GM23248 (cell line): ENCODE data around the gene ITGB6. TPM values are rescaled to one million over a fixed set of nuclear protein-coding genes. Genes with fewer than 3 reads are reported as not detected.

ENCODE experiments used
- DNase-seq: peaks from one replicate; pipeline ENCODE4 v3.0.0-alpha.2; 2015
- H2AFZ ChIP-seq: fragments of 200-600 bp; sonication (generic); 2 replicates; pipeline ENCODE4 v1.6.1; 2016; ENCODE audit warnings: antibody characterized with exemption
- H3F3A ChIP-seq: fragments of 200-600 bp; sonication (generic); 2 replicates; pipeline ENCODE4 v1.6.1; 2016; ENCODE audit warnings: mild to moderate bottlenecking, antibody characterized with exemption, mixed run types; ENCODE audit not compliant: insufficient read depth
- H3K27ac ChIP-seq: fragments of 200-600 bp; sonication (generic); 2 replicates; pipeline ENCODE4 v1.5.1; 2016; ENCODE audit warnings: mild to moderate bottlenecking
- H3K27me3 ChIP-seq: fragments of 200-600 bp; sonication (generic); replicated peaks from 2 replicates; pipeline ENCODE4 v1.6.1; 2016; ENCODE audit warnings: mild to moderate bottlenecking; ENCODE audit not compliant: insufficient read depth
- H3K36me3 ChIP-seq: fragments of 200-600 bp; sonication (generic); 2 replicates; pipeline ENCODE4 v1.6.1; 2016; ENCODE audit warnings: low read depth, mild to moderate bottlenecking
- H3K4me1 ChIP-seq: fragments of 200-600 bp; sonication (generic); 2 replicates; pipeline ENCODE4 v1.6.1; 2016; ENCODE audit warnings: mild to moderate bottlenecking; ENCODE audit not compliant: insufficient read depth
- H3K4me2 ChIP-seq: fragments of 200-600 bp; sonication (generic); one replicate; pipeline ENCODE4 v1.6.1; 2016; ENCODE audit warnings: mild to moderate bottlenecking; ENCODE audit not compliant: unreplicated experiment
- H3K4me3 ChIP-seq: fragments of 200-600 bp; sonication (generic); 2 replicates; pipeline ENCODE4 v1.5.1; 2016; ENCODE audit warnings: mild to moderate bottlenecking
- H3K79me2 ChIP-seq: fragments of 200-600 bp; sonication (generic); 2 replicates; pipeline ENCODE4 v1.6.1; 2016; ENCODE audit warnings: mild to moderate bottlenecking; ENCODE audit not compliant: insufficient read depth
- H3K9ac ChIP-seq: fragments of 200-600 bp; sonication (generic); 2 replicates; pipeline ENCODE4 v1.6.1; 2016; ENCODE audit warnings: mild to moderate bottlenecking
- H3K9me2 ChIP-seq: fragments of 200-600 bp; sonication (generic); 2 replicates; pipeline ENCODE4 v1.6.1; 2016; ENCODE audit warnings: mixed run types, mild to moderate bottlenecking, moderate library complexity; ENCODE audit not compliant: insufficient read depth
- H3K9me3 ChIP-seq: fragments of 200-600 bp; sonication (generic); one replicate; pipeline ENCODE4 v1.6.1; 2017; ENCODE audit warnings: low read depth
- H4K20me1 ChIP-seq: fragments of 200-600 bp; sonication (generic); 2 replicates; pipeline ENCODE4 v1.6.0; 2016; ENCODE audit not compliant: insufficient read depth
- EZH2 ChIP-seq: fragments of 200-600 bp; sonication (generic); IDR thresholded peaks from 2 replicates; pipeline ENCODE4 v1.6.1; 2018; ENCODE audit warnings: antibody characterized with exemption, mild to moderate bottlenecking; ENCODE audit not compliant: insufficient read depth, poor library complexity, severe bottlenecking
- EZH2phosphoT487 ChIP-seq: fragments of 200-600 bp; sonication (generic); IDR thresholded peaks from 2 replicates; pipeline ENCODE4 v1.6.1; 2018; ENCODE audit warnings: antibody characterized with exemption, moderate library complexity, mild to moderate bottlenecking, low read depth; ENCODE audit not compliant: insufficient read depth
- WGBS, 2 experiments: methylation state at CpG; one replicate each; pipeline ENCODE4 v1.1.6; 2015 to 2017; ENCODE audit warnings: low lambda C conversion rate in 2 of 2, low coverage in 1 of 2; ENCODE audit errors: missing lambda C conversion rate in 2 of 2; 5-methylcytosine and 5-hydroxymethylcytosine counted together
- in situ Hi-C: fragments of 300-500 bp; cut with MboI; formaldehyde crosslinking; loops from 2 replicates; pipeline ENCODE4 v1.15.0; 2020
- polyA plus RNA-seq: library from polyadenylated mRNA; unstranded; fragments of >200 nt; fragmentation: Nextera tagmentation; extraction: Ambion mirVana; gene quantifications from 2 replicates; pipeline ENCODE4 v1.2.1, GENCODE V29; 2016
- total RNA-seq: library from RNA; depleted of rRNA; stranded (reverse); fragments of >200 nt; shearing (Covaris generic); gene quantifications from 2 replicates; pipeline ENCODE4 v1.2.3, GENCODE V29; 2014

ITGB6 gene
- total and polyA plus RNA-seq, 2 experiments from 2014 or later: 0.05 TPM; not detected in 1

DNA sequence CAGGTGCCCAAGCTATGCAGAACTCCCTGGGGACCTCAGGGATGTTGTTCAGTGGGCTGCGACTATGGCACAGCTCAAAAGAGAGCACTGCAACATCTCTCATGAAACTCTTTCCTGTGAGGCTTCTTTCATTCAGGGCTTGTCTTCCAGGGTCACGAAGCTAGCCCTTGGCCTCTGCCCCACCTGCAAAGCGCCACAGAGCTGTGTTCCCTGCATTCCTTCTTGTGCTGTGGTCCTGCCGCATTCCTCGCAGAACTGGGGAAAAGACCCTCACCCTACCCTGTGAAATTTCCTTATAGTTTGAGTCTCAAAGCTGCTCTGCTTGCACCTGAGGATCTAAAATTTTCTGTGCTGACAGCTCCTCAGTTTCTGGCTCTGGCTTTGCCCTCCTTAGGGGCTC is 26.3 kb upstream of the ITGB6 start:
- DNase-seq: no peak
- in situ Hi-C loops: no loop called here
- no peaks in the 10 kb centered on the region for H4K20me1 ChIP-seq
- no peaks in the 10 kb centered on the region for H3K36me3 ChIP-seq
- no peaks in the 10 kb centered on the region for H3K9me3 ChIP-seq
- H3K4me1 ChIP-seq: peaks cover 83% of the 10 kb centered on the region
- WGBS, 2 experiments: 84 to 85% methylated on average over 5 of the region's 5 CpGs
- no peak overlapping the region for H3K27ac ChIP-seq
- H3K4me3 ChIP-seq: no peak overlapping the region
- no peaks in the 10 kb centered on the region for H3K9me2 ChIP-seq
- no peak overlapping the region for H2AFZ ChIP-seq
- no peaks in the 10 kb centered on the region for H3K79me2 ChIP-seq
- H3F3A ChIP-seq: peaks cover 68% of the 10 kb centered on the region
- H3K4me2 ChIP-seq: no peak overlapping the region
- no peaks in the 10 kb centered on the region for H3K27me3 ChIP-seq
- no peak overlapping the region for H3K9ac ChIP-seq
- TF ChIP-seq EZH2: no peak
- TF ChIP-seq EZH2phosphoT487: no peak

DNA sequence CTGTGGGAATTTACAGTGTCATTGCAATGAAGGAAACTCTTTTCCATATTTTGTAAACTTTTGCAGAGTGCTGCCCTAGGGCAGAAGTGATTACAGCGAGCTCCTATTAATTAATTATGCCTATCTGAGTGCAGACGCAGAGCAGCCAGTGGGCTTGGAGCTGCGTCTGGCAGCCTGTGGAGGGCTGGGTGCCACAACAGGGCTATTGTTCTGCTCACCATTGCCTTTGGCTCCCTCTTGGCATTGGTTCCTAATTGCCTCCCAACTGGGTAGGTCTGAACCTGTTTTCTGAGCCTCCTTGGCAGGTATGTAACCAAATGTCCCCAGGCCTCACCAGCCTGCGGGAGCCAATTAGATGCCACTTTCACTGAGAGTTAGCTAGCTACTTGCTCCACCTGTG is 25.6 kb upstream of the ITGB6 start:
- H2AFZ ChIP-seq: no peak overlapping the region
- no peaks in the 10 kb centered on the region for H3K9me2 ChIP-seq
- no peaks in the 10 kb centered on the region for H3K9me3 ChIP-seq
- no peak overlapping the region for H3K4me2 ChIP-seq
- in situ Hi-C loops: no loop called here
- no peak overlapping the region for H3K4me3 ChIP-seq
- no peak for DNase-seq
- no peaks in the 10 kb centered on the region for H4K20me1 ChIP-seq
- no peaks in the 10 kb centered on the region for H3K36me3 ChIP-seq
- no peak overlapping the region for H3K27ac ChIP-seq
- H3K27me3 ChIP-seq: no peaks in the 10 kb centered on the region
- H3K9ac ChIP-seq: no peak overlapping the region
- H3K4me1 ChIP-seq: peaks cover 87% of the 10 kb centered on the region
- 92 to 97% methylated on average over 4 of the region's 4 CpGs for WGBS, 2 experiments
- TF ChIP-seq EZH2phosphoT487 (no peak), EZH2 (no peak)
- H3F3A ChIP-seq: peaks cover 68% of the 10 kb centered on the region
- H3K79me2 ChIP-seq: no peaks in the 10 kb centered on the region

DNA sequence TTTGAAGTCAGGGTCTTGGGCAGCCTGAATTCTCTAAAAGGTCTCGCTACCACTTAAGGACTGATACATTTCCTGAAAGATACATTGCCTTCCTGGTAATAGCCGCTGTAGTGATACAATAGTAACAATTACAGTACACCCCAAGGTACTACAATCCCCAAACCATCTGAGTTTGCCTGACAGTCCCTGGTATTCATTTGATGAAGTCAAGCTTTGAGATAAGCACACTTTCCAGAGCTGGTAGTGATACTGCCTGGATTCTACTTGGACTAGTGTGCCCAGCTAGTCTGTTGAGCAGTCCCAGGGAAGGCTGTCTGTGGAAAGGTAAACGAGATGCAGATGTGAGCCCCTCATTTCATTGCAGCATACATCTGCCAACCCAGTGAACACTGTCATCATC is 24.4 kb upstream of the ITGB6 start:
- H3K9ac ChIP-seq: peak overlapping the region; percentile 43
- H3K4me1 ChIP-seq: peaks cover 75% of the 10 kb centered on the region
- 0 out of 2 replicates have a peak overlapping the region, but pooled peaks have one; percentile 2 for H2AFZ ChIP-seq
- no peaks in the 10 kb centered on the region for H3K27me3 ChIP-seq
- 88 to 89% methylated on average over 3 of the region's 3 CpGs for WGBS, 2 experiments
- H3K9me2 ChIP-seq: no peaks in the 10 kb centered on the region
- H3K9me3 ChIP-seq: no peaks in the 10 kb centered on the region
- no peak for TF ChIP-seq EZH2phosphoT487
- no peak for TF ChIP-seq EZH2
- no peaks in the 10 kb centered on the region for H4K20me1 ChIP-seq
- no peak overlapping the region for H3K4me3 ChIP-seq
- H3K4me2 ChIP-seq: peak overlapping the region; percentile 64
- no peaks in the 10 kb centered on the region for H3K79me2 ChIP-seq
- H3F3A ChIP-seq: peaks cover 58% of the 10 kb centered on the region
- in situ Hi-C loops: no loop called here
- H3K36me3 ChIP-seq: no peaks in the 10 kb centered on the region
- peak; percentile 30 for DNase-seq
- H3K27ac ChIP-seq: peak overlapping the region; percentile 85

DNA sequence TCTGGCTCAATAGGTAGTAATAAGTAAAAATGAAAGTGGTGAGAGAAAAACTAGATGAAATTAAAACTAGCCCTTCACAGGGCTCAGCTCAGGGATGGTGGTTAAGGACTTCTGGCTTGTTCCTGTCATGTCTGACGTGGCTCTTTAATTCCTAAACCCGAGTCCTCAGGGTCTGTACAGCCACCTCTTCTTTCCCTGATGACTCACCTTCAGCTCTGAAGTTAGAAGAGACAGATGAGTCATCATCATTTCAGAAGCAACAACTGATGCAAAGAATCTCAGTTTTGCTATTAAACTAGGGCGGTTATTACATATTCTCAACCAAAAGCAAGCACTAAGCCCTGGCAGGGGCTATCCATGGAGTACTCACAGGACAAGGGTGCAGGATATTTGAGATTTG is 24.0 kb upstream of the ITGB6 start:
- Histone ChIP-seq H3F3A (peaks cover 54% of the 10 kb centered on the region), H3K9ac (peak overlapping the region; percentile 58), H3K4me2 (peak overlapping the region; percentile 64), H3K27me3 (no peaks in the 10 kb centered on the region), H3K36me3 (no peaks in the 10 kb centered on the region), H3K4me3 (peak overlapping the region; percentile 33; the same call in 1 of the 2 replicates), H3K9me2 (no peaks in the 10 kb centered on the region), H3K4me1 (peaks cover 70% of the 10 kb centered on the region), H3K27ac (peak overlapping the region; percentile 85), H3K79me2 (no peaks in the 10 kb centered on the region), H2AFZ (0 out of 2 replicates have a peak overlapping the region, but pooled peaks have one; percentile 18), H3K9me3 (no peaks in the 10 kb centered on the region), H4K20me1 (no peaks in the 10 kb centered on the region)
- TF ChIP-seq EZH2phosphoT487 (no peak), EZH2 (no peak)
- peak; percentile 100 for DNase-seq
- in situ Hi-C loops: no loop called here
- 0 to 5% methylated on average over 3 of the region's 3 CpGs for WGBS, 2 experiments

DNA sequence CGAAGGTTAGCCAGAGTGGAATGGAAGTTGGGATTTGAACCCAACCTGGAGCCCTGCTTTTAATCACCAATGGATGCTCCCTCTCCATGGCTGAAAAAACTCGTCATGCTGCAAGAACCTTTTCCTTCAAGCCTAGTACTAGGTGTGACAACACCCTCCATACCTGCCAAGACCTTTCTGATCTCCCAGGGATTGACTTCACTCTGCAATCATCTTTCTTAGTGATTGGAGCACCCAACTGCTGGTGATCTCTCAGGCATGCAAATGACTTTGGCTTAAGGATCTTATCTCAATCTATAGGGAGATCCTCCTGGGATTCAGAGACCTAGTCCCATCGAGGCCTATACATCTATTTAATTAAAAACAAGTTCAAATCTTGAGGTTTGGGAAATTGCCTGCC is 23.5 kb upstream of the ITGB6 start:
- in situ Hi-C loops: no loop called here
- no peak for TF ChIP-seq EZH2
- TF ChIP-seq EZH2phosphoT487: no peak
- Histone ChIP-seq H3K4me1 (peaks cover 65% of the 10 kb centered on the region), H3K27ac (peak overlapping the region; percentile 85), H3K9me3 (no peaks in the 10 kb centered on the region), H3K9ac (peak overlapping the region; percentile 58), H3K79me2 (no peaks in the 10 kb centered on the region), H3K4me3 (peak overlapping the region; percentile 33; the same call in 1 of the 2 replicates), H4K20me1 (no peaks in the 10 kb centered on the region), H3K4me2 (peak overlapping the region; percentile 64), H3K36me3 (no peaks in the 10 kb centered on the region), H3K27me3 (no peaks in the 10 kb centered on the region), H3K9me2 (no peaks in the 10 kb centered on the region), H3F3A (peaks cover 50% of the 10 kb centered on the region), H2AFZ (0 out of 2 replicates have a peak overlapping the region, but pooled peaks have one; percentile 18)
- WGBS, 2 experiments: 65 to 67% methylated on average over 3 of the region's 3 CpGs
- no peak for DNase-seq
